Lung (tissue), 12 donors: ENCODE measurements around the gene SPHK1. TPM values are rescaled to one million over a fixed set of nuclear protein-coding genes. Genes with fewer than 3 reads are reported as not detected.

ENCODE experiments used
- ATAC-seq: fragments of 200-7000 bp; cut with Tn5 transposase; one replicate; pipeline ENCODE4 v1.9.1; 2020; ENCODE audit warnings: moderate number of reproducible peaks; ENCODE audit not compliant: insufficient read depth, low FRiP score
- DNase-seq, 3 donors: peaks; one replicate each; pipeline ENCODE4 v3.0.0-alpha.2; 2013 to 2017
- H3K27ac ChIP-seq, 2 donors: one replicate each; pipeline ENCODE4 v1.5.1; 2013; ENCODE audit warnings: mild to moderate bottlenecking in 2 of 2, moderate library complexity in 2 of 2, control low read depth in 1 of 2, inconsistent platforms in 1 of 2, low read depth in 1 of 2, low read length in 1 of 2
- H3K27me3 ChIP-seq, 3 donors: one replicate each; pipeline ENCODE4 v1.5.1; 2013; ENCODE audit warnings: low read length in 2 of 3; ENCODE audit not compliant: control insufficient read depth in 3 of 3, insufficient read depth in 3 of 3
- H3K36me3 ChIP-seq, 4 donors: one replicate each; pipeline ENCODE4 v1.5.1; 2013; ENCODE audit warnings: low read length in 4 of 4, mild to moderate bottlenecking in 1 of 4, moderate library complexity in 1 of 4; ENCODE audit not compliant: control insufficient read depth in 4 of 4, insufficient read depth in 4 of 4
- H3K4me1 ChIP-seq, 5 donors: one replicate each; pipeline ENCODE4 v1.5.1; 2013; ENCODE audit warnings: low read length in 5 of 5, mild to moderate bottlenecking in 2 of 5, moderate library complexity in 1 of 5; ENCODE audit not compliant: control insufficient read depth in 5 of 5, insufficient read depth in 5 of 5
- H3K4me3 ChIP-seq: one replicate; pipeline ENCODE4 v1.5.1; 2013; ENCODE audit warnings: mild to moderate bottlenecking, control low read depth, moderate library complexity
- H3K9ac ChIP-seq, 2 donors: one replicate each; pipeline ENCODE4 v1.5.1; 2013; ENCODE audit warnings: low read length in 2 of 2, control low read depth in 1 of 2; ENCODE audit not compliant: insufficient read depth in 1 of 2
- H3K9me3 ChIP-seq, 4 donors: one replicate each; pipeline ENCODE4 v1.5.1; 2013; ENCODE audit warnings: low read length in 3 of 4, mild to moderate bottlenecking in 1 of 4, moderate library complexity in 1 of 4; ENCODE audit not compliant: control insufficient read depth in 4 of 4, insufficient read depth in 3 of 4
- WGBS, 2 donors: extraction: QIAGEN DNeasy Blood & Tissue Kit; methylation state at CpG; one replicate each; pipeline ENCODE4 v1.1.7; 2013; 5-methylcytosine and 5-hydroxymethylcytosine counted together
- polyA plus RNA-seq, 2 donors: library from polyadenylated mRNA; stranded (reverse); fragments of 200-250 nt; gene quantifications; one replicate each; pipeline ENCODE4 v1.2.1, GENCODE V29; 2013
- total RNA-seq, 2 donors: library from RNA; depleted of rRNA in 1 of 2; stranded (reverse); fragments of >200 nt in 1 of 2; gene quantifications; one replicate each; pipeline ENCODE4 v1.2.1, GENCODE V29; 2014 to 2021
- TF ChIP-seq, protein P1 (sequence below): IDR thresholded peaks from 2 replicates; pipeline ENCODE4 v1.5.1; 2012; ENCODE audit warnings: mild to moderate bottlenecking; ENCODE audit errors: control extremely low read depth, extremely low read depth
- donor health status: control.
- donor health status: control.
- donor health status: Bipolar disorder and iron deficiency.
- donor health status: healthy.
- donor health status: DM: yes; HTN: yes; CAD: no.

SPHK1 gene
- total and polyA plus RNA-seq, 4 donors: 11.0 to 82.4 (median 15.6) TPM

DNA sequence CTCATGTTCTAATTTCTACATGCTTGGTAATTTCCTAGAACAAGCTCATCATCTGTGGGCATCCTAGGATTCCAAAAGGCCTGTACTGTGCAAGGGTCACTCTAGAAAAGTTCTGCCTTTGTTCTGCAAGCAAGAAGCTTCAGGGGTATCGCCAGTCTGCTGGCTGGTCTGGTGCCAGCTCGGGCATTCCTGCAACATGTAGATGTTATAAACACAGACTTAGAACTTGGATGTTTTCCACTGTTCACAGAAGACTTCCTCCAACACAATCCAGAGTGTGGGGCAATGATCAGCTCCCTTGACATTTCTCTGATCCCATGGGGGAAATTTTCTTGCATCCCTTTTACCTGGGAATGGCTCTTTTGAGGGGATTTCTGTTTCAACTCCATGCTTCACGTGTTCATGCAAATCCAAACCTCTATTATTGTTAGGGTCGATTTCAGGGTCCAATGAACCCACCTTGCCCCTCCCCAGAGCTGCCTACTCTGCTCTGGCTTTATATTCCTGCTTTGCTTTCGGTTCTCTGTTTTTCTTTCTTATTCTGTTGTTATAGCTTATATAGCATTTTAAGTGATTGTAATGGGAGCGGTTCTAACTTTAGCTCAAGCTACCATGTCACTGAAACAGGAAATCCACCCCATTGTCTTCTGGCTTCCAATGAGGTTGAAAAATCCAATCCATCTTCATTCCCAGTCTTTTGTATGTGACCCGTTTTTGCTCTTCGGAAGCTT lies 43.3 kb downstream of the SPHK1 start:
- DNase-seq: peak; percentile 51 to 66 (median 58)
- peak overlapping the region in 1 of 2 donors; percentile 24 for H3K27ac ChIP-seq
- no peaks in the 10 kb centered on the region for H3K9me3 ChIP-seq
- H3K9ac ChIP-seq: no peak overlapping the region
- H3K36me3 ChIP-seq: no peaks in the 10 kb centered on the region
- H3K27me3 ChIP-seq: no peaks in the 10 kb centered on the region
- WGBS, 2 donors: 59 to 75% methylated on average over 8 of the region's 8 CpGs
- TF ChIP-seq, protein P1, sequence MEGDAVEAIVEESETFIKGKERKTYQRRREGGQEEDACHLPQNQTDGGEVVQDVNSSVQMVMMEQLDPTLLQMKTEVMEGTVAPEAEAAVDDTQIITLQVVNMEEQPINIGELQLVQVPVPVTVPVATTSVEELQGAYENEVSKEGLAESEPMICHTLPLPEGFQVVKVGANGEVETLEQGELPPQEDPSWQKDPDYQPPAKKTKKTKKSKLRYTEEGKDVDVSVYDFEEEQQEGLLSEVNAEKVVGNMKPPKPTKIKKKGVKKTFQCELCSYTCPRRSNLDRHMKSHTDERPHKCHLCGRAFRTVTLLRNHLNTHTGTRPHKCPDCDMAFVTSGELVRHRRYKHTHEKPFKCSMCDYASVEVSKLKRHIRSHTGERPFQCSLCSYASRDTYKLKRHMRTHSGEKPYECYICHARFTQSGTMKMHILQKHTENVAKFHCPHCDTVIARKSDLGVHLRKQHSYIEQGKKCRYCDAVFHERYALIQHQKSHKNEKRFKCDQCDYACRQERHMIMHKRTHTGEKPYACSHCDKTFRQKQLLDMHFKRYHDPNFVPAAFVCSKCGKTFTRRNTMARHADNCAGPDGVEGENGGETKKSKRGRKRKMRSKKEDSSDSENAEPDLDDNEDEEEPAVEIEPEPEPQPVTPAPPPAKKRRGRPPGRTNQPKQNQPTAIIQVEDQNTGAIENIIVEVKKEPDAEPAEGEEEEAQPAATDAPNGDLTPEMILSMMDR: no peak
- ATAC-seq: no peak
- no peak overlapping the region for H3K4me3 ChIP-seq
- peaks cover 4 to 36% (median 7%) of the 10 kb centered on the region in 5 donors for H3K4me1 ChIP-seq

DNA sequence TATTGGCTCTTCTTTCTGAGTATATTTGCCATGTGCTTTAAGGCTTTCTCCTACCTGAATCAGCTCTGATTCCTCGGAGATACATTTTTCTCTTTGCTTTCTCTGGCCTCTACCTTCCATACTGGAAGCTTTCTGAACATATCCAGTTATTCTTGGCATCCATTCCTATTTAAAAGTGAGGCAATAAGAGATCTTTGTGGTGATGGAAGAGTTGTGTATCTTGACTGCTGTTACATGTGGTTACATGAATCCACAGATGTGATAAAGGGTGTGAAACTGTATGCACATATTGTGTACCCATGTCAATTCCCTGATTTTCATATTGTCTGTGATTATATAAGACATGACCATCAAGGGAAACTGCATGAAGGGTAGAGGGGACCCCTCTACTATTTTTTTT lies 44.1 kb downstream of the SPHK1 start:
- no peaks in the 10 kb centered on the region for H3K27me3 ChIP-seq
- no peak for DNase-seq
- H3K27ac ChIP-seq: no peak overlapping the region
- TF ChIP-seq, protein P1: no peak
- H3K4me3 ChIP-seq: no peak overlapping the region
- H3K4me1 ChIP-seq: peaks cover 4 to 34% (median 7%) of the 10 kb centered on the region in 5 donors
- H3K9ac ChIP-seq: no peak overlapping the region
- no peaks in the 10 kb centered on the region for H3K36me3 ChIP-seq
- no peaks in the 10 kb centered on the region for H3K9me3 ChIP-seq
- 88 to 92% methylated on average over 1 of the region's 1 CpG for WGBS, 2 donors
- no peak for ATAC-seq

DNA sequence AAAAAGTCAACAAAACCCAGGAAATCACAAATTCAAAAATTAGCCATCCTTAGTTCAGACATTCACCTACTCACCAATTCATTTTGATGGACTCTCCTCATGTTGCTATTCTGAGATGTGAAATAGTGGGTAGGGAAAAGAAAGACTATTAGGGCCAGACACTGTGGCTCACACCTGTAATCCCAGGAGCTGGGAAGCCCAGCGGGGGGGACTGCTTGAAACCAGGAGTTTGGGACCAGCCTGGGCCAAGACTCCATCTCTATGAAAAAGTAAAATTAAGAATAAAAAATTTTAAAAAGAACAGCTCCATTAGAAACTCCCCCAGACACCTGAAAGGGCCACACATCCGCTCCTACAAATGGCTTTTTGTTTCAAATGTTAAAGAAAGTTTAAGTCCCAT lies 47.1 kb downstream of the SPHK1 start:
- Histone ChIP-seq H3K4me1 (peaks cover 4 to 33% (median 7%) of the 10 kb centered on the region in 5 donors), H3K27me3 (no peaks in the 10 kb centered on the region), H3K36me3 (no peaks in the 10 kb centered on the region), H3K4me3 (no peak overlapping the region), H3K9me3 (no peaks in the 10 kb centered on the region), H3K27ac (peak overlapping the region in 1 of 2 donors; percentile 60), H3K9ac (no peak overlapping the region)
- TF ChIP-seq, protein P1: no peak
- no peak for ATAC-seq
- 97% methylated on average over 2 of the region's 2 CpGs for WGBS, 2 donors
- DNase-seq: no peak
